ENCODE measurements around the gene PANK2.

DNA sequence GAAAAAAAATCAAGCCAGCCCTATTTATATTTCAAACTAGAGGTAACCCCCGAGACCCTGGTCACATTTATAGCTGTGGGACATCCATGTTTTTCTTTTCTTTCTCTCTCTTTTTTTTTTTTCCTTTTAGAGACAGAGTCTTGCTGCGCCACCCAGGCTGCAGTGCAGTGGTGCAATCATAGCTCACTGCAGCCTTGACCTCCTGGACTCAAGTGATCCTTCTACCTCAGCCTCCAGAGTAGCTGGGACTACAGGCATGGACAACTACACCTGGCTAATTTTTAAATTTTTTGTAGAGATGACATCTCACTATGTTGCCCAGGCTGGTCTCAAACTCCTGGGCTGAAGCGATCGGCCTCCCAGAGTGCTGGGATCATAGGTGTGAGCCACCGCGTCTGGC is 30.5 kb upstream of the PANK2 start:
- TF ChIP-seq, protein P1, sequence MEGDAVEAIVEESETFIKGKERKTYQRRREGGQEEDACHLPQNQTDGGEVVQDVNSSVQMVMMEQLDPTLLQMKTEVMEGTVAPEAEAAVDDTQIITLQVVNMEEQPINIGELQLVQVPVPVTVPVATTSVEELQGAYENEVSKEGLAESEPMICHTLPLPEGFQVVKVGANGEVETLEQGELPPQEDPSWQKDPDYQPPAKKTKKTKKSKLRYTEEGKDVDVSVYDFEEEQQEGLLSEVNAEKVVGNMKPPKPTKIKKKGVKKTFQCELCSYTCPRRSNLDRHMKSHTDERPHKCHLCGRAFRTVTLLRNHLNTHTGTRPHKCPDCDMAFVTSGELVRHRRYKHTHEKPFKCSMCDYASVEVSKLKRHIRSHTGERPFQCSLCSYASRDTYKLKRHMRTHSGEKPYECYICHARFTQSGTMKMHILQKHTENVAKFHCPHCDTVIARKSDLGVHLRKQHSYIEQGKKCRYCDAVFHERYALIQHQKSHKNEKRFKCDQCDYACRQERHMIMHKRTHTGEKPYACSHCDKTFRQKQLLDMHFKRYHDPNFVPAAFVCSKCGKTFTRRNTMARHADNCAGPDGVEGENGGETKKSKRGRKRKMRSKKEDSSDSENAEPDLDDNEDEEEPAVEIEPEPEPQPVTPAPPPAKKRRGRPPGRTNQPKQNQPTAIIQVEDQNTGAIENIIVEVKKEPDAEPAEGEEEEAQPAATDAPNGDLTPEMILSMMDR (IDR thresholded peaks at IDR 0.05) = no peak
- no peak for TF ChIP-seq POLR2A (IDR thresholded peaks at IDR 0.05)
- TF ChIP-seq POLR2AphosphoS5 (IDR thresholded peaks at IDR 0.05) = no peak

Data from transverse colon (tissue), 4 donors.